HepG2 (cell line): Measurements from ENCODE around the gene TSEN34. TPM values are rescaled to one million over a fixed set of nuclear protein-coding genes. Genes with fewer than 3 reads are reported as not detected.

ENCODE experiments used
- E2F1 ChIP-seq: sonication (generic); formaldehyde crosslinking; IDR thresholded peaks from 2 replicates; pipeline ENCODE4 v1.5.0; 2020; ENCODE audit warnings: missing genetic modification reagents
- ZNF318 ChIP-seq: sonication (generic); formaldehyde crosslinking; IDR thresholded peaks from 2 replicates; pipeline ENCODE4 v1.4.0; 2020; ENCODE audit warnings: mild to moderate bottlenecking, missing genetic modification reagents
- ZNF766 ChIP-seq: sonication (generic); formaldehyde crosslinking; IDR thresholded peaks from 2 replicates; pipeline ENCODE4 v1.5.0; 2020; ENCODE audit warnings: missing genetic modification reagents, borderline replicate concordance
- polyA plus RNA-seq, 8 experiments: library from polyadenylated mRNA; depleted of rRNA in 3 of 8; stranded (reverse) in 7 of 8; unstranded in 1 of 8; fragments of >200 nt; fragmentation: Illumina TruSeq in 4 of 8; extraction: Trizol in 4 of 8; gene quantifications; 2 replicates each; pipeline versions ENCODE4 v1.2.1 to v1.2.3, GENCODE V29; 2011 to 2016; ENCODE audit warnings: low read depth in 4 of 8, missing spikeins in 1 of 8, mixed read lengths in 1 of 8; ENCODE audit not compliant: insufficient read depth in 1 of 8
- total RNA-seq, 5 experiments: library from RNA; depleted of rRNA; stranded (reverse); fragments of >200 nt; fragmentation: Illumina TruSeq; extraction: Trizol; gene quantifications; 2 replicates each; pipeline ENCODE4 v1.2.3, GENCODE V29; 2016; ENCODE audit warnings: low read depth in 1 of 5

Gene TSEN34
- total and polyA plus RNA-seq, 2 of the 13 experiments (the other 11 are each of a cell fraction or from before 2014, with no cell fraction given) = 55.1 to 65.4 TPM

- TF ChIP-seq E2F1 (no peak), ZNF766 (CRISPR knock-in tag) (no peak), ZNF318 (CRISPR knock-in tag) (no peak)
Measured at GRCh38 chr19:54186351-54186750, 4.8 kb upstream of the TSEN34 start (continued).
